A549 (cell line): ENCODE measurements around the gene EVC. TPM values are rescaled to one million over a fixed set of nuclear protein-coding genes. Genes with fewer than 3 reads are reported as not detected.

Source experiments
- ATAC-seq, 2 experiments: fragments of 200-7000 bp in 1 of 2; fragments of >200 bp in 1 of 2; cut with Nextera tagmentation in 1 of 2; cut with Tn5 transposase in 1 of 2; 3 replicates each; pipeline versions ENCODE4 v1.8.0 to v1.9.1; 2018 to 2020; ENCODE audit warnings: mild to moderate bottlenecking in 1 of 2, moderate library complexity in 1 of 2
- CTCF ChIA-PET: fragments of 300-600 bp; sonication (Branson Sonifier 250); formaldehyde crosslinking; extraction: SDS; loops from one replicate; lab custom pipeline; 2021; ENCODE audit warnings: antibody characterized with exemption, inconsistent platforms; lab: Yijun Ruan, JAX
- POLR2A ChIA-PET: fragments of 350-600 bp; formaldehyde crosslinking; extraction: SDS; loops from one replicate; lab custom pipeline; 2021; ENCODE audit warnings: antibody characterized with exemption, inconsistent platforms; lab: Yijun Ruan, JAX
- DNase-seq, 2 experiments: peaks; one replicate each; pipeline versions ENCODE4 v3.0.0 to v3.0.0-alpha.2; 2011 to 2016; ENCODE audit warnings: low read depth in 1 of 2, low spot score in 1 of 2
- FAIRE-seq: peaks from 2 replicates; lab custom pipeline; 2011; peaks lifted over from hg19 to GRCh38; lab: Jason Lieb, UNC
- H3K27ac ChIP-seq, 2 experiments: fragments of >200 bp; sonication (Bioruptor Twin); formaldehyde crosslinking; 3 replicates each; pipeline ENCODE4 v1.5.1; 2016 to 2017
- H3K4me1 ChIP-seq: fragments of >200 bp; sonication (Bioruptor Twin); formaldehyde crosslinking; 3 replicates; pipeline ENCODE4 v1.6.1; 2016
- H3K4me2 ChIP-seq: fragments of >200 bp; sonication (Bioruptor Twin); formaldehyde crosslinking; 3 replicates; pipeline ENCODE4 v1.6.1; 2016
- H3K4me3 ChIP-seq: fragments of >200 bp; sonication (Bioruptor Twin); formaldehyde crosslinking; 3 replicates; pipeline ENCODE4 v1.5.1; 2016
- H3K9me3 ChIP-seq: fragments of >200 bp; sonication (Bioruptor Twin); formaldehyde crosslinking; 3 replicates; pipeline ENCODE4 v1.6.1; 2016
- ATOH8 ChIP-seq: fragments of 250-450 bp; sonication (Bioruptor Pico); IDR thresholded peaks from 2 replicates; pipeline ENCODE4 v1.5.0; 2020; ENCODE audit warnings: low read depth, mild to moderate bottlenecking, moderate library complexity
- BCL3 ChIP-seq: fragments of >200 bp; sonication (Bioruptor Twin); formaldehyde crosslinking; IDR thresholded peaks from 3 replicates; pipeline ENCODE4 v1.6.1; 2016
- CBX2 ChIP-seq: fragments of 200-600 bp; sonication (generic); IDR thresholded peaks from 2 replicates; pipeline ENCODE4 v1.6.1; 2016; ENCODE audit warnings: low read depth, mild to moderate bottlenecking, borderline replicate concordance
- CHD2 ChIP-seq: fragments of 150-350 bp; IDR thresholded peaks from 2 replicates; pipeline ENCODE4 v1.6.1; 2014; ENCODE audit warnings: low read length; ENCODE audit not compliant: partially characterized antibody
- E2F6 ChIP-seq: IDR thresholded peaks from 2 replicates; pipeline ENCODE4 v1.6.1; 2012; ENCODE audit warnings: low read depth, borderline replicate concordance
- EHMT2 ChIP-seq: fragments of 200-600 bp; sonication (generic); IDR thresholded peaks from 2 replicates; pipeline ENCODE4 v1.6.1; 2016; ENCODE audit warnings: antibody characterized with exemption, low read depth, mild to moderate bottlenecking, moderate library complexity
- FOXS1 ChIP-seq: fragments of 250-450 bp; sonication (Bioruptor Pico); IDR thresholded peaks from 2 replicates; pipeline ENCODE4 v1.5.0; 2020; ENCODE audit warnings: mild to moderate bottlenecking, moderate library complexity
- GATA3 ChIP-seq: IDR thresholded peaks from 2 replicates; pipeline ENCODE4 v1.6.1; 2012; ENCODE audit warnings: borderline replicate concordance
- HOXA7 ChIP-seq: fragments of 250-450 bp; sonication (Bioruptor Pico); IDR thresholded peaks from 2 replicates; pipeline ENCODE4 v1.5.0; 2020; ENCODE audit warnings: mild to moderate bottlenecking, moderate library complexity
- JUN ChIP-seq, 2 experiments: fragments of >200 bp; sonication (Bioruptor Twin); formaldehyde crosslinking; IDR thresholded peaks; 2 replicates in 1 of 2; 3 replicates in 1 of 2; pipeline ENCODE4 v1.6.1; 2016 to 2017
- MAFK ChIP-seq: fragments of 450-650 bp; IDR thresholded peaks from 2 replicates; pipeline ENCODE4 v1.6.1; 2014; ENCODE audit not compliant: partially characterized antibody
- NR3C1 ChIP-seq: fragments of >200 bp; sonication (Bioruptor Twin); formaldehyde crosslinking; IDR thresholded peaks from 3 replicates; pipeline ENCODE4 v1.6.1; 2017
- PHF8 ChIP-seq: fragments of 200-600 bp; sonication (generic); IDR thresholded peaks from 2 replicates; pipeline ENCODE4 v1.6.1; 2016; ENCODE audit warnings: low read depth, mild to moderate bottlenecking, antibody characterized with exemption, moderate library complexity, borderline replicate concordance
- RAD21 ChIP-seq, 2 experiments: fragments of >200 bp in 1 of 2; sonication (Bioruptor Twin) in 1 of 2; formaldehyde crosslinking in 1 of 2; IDR thresholded peaks in 1 of 2; conservative IDR thresholded peaks in 1 of 2; 2 replicates in 1 of 2; 3 replicates in 1 of 2; pipeline ENCODE4 v1.6.1; 2012 to 2018; ENCODE audit warnings: inconsistent platforms in 1 of 2
- RCOR1 ChIP-seq: fragments of 150-350 bp; IDR thresholded peaks from 2 replicates; pipeline ENCODE4 v1.6.1; 2014; ENCODE audit warnings: antibody characterized with exemption, low read length, low read depth
- REST ChIP-seq: fragments of 200-600 bp; sonication (generic); IDR thresholded peaks from 2 replicates; pipeline ENCODE4 v1.6.1; 2016; ENCODE audit warnings: antibody characterized with exemption, mild to moderate bottlenecking, moderate library complexity
- RFX5 ChIP-seq: fragments of 450-650 bp; IDR thresholded peaks from 2 replicates; pipeline ENCODE4 v1.7.1; 2014; ENCODE audit warnings: antibody characterized with exemption, mild to moderate bottlenecking, moderate library complexity
- TP53 ChIP-seq: fragments of 250-450 bp; sonication (Bioruptor Pico); IDR thresholded peaks from 2 replicates; pipeline ENCODE4 v1.5.0; 2021; ENCODE audit warnings: mild to moderate bottlenecking, moderate library complexity
- ZC3H11A ChIP-seq: fragments of 450-650 bp; IDR thresholded peaks from 2 replicates; pipeline ENCODE4 v1.6.1; 2014; ENCODE audit warnings: antibody characterized with exemption, mild to moderate bottlenecking
- ZNF302 ChIP-seq: fragments of 250-450 bp; sonication (Bioruptor Pico); IDR thresholded peaks from 2 replicates; pipeline ENCODE4 v1.9.0; 2021; ENCODE audit warnings: inconsistent platforms, mild to moderate bottlenecking, moderate library complexity
- ZSCAN20 ChIP-seq: fragments of 250-450 bp; sonication (Bioruptor Pico); IDR thresholded peaks from 2 replicates; pipeline ENCODE4 v1.8.0; 2022; ENCODE audit warnings: mild to moderate bottlenecking, moderate library complexity
- WGBS: methylation state at CpG from one replicate; pipeline ENCODE4 v1.1.6; 2017; ENCODE audit errors: missing lambda C conversion rate; 5-methylcytosine and 5-hydroxymethylcytosine counted together
- polyA plus RNA-seq, 4 experiments: library from polyadenylated mRNA; depleted of rRNA in 3 of 4; stranded (reverse); fragments of >200 nt; fragmentation: RNase III in 1 of 4; extraction: RNeasy Plus Mini Kit Qiagen cat#74134 plus additional on column Dnase treatment in 1 of 4; gene quantifications; 2 replicates in 3 of 4; 3 replicates in 1 of 4; pipeline ENCODE4 v1.2.3, GENCODE V29; 2011 to 2017

The EVC gene
- polyA plus RNA-seq, 2 of the 4 experiments (the other 2 are of a cell fraction): 3.0 to 5.5 TPM

GRCh38 chr4:5666741-5667140 is 44.3 kb upstream of the EVC start (continued):
- TF ChIP-seq REST: no peak
- TF ChIP-seq MAFK: no peak
- TF ChIP-seq RFX5: no peak

- ATAC-seq (no peak), FAIRE-seq (no peak), DNase-seq (no peak)
- H3K4me1 ChIP-seq: no peaks in the 10 kb centered on the region
- H3K4me2 ChIP-seq: no peak overlapping the region
- H3K4me3 ChIP-seq: no peak overlapping the region
- TF ChIP-seq NR3C1 (no peak), GATA3 (no peak), ZNF302 (no peak), TP53 (CRISPR knock-in tag) (no peak), ZC3H11A (no peak)
- H3K27ac ChIP-seq: no peak overlapping the region
- H3K9me3 ChIP-seq: no peaks in the 10 kb centered on the region
- ChIA-PET CTCF (no interaction called here), POLR2A (no interaction called here)
- WGBS: 87% methylated on average over 8 of the region's 8 CpGs
Observed at GRCh38 chr4:5676763-5677162, 34.2 kb upstream of the EVC start.

- TF ChIP-seq RCOR1 (no peak), HOXA7 (no peak), PHF8 (no peak), JUN (IDR thresholded peaks at IDR 0.05) (no peak), CHD2 (no peak), NR3C1 (no peak), E2F6 (no peak), BCL3 (no peak), ZSCAN20 (CRISPR knock-in tag) (no peak), CBX2 (no peak), RAD21 (conservative IDR thresholded peaks at IDR 0.05 in 1 of 2, IDR thresholded peaks at IDR 0.05 in 1 of 2) (no peak), ATOH8 (CRISPR knock-in tag) (no peak), REST (no peak), ZNF302 (no peak), EHMT2 (no peak), FOXS1 (CRISPR knock-in tag) (no peak)
- Histone ChIP-seq H3K4me2 (no peak overlapping the region), H3K4me1 (no peaks in the 10 kb centered on the region), H3K9me3 (no peaks in the 10 kb centered on the region), H3K27ac (no peak overlapping the region), H3K4me3 (no peak overlapping the region)
- no peak for FAIRE-seq
- ATAC-seq: no peak
- WGBS: 91% methylated on average over 10 of the region's 10 CpGs
- POLR2A ChIA-PET: no interaction called here
- DNase-seq: no peak
- CTCF ChIA-PET: no interaction called here
Observed at GRCh38 chr4:5678977-5679376, 32.0 kb upstream of the EVC start.
